GM03348 (cell line): ENCODE results near the gene AUTS2.

Experiments used
- DNase-seq: peaks from one replicate; pipeline ENCODE4 v3.0.0; 2012; ENCODE audit warnings: low spot score

AUTS2 gene

DNA sequence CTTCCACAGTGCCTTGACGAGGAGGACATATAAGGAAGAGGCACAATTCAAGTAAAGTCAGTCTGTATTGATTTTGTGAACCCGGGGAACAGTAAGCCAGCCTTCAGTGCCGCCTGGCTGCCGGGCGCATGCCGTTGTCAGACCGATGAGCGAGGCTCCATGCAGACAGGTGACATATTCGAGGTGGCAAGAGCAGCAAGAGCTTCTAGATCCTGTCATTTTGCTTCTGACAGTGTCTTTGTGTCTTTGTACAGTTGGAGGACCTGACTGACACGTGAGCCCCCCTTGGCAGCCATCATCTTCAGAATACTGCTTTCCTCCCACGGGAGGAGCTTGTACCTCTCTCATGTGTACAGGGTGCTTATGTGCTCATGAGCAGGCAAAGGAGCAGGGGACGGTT, 1146.2 kb downstream of the AUTS2 start:
- DNase-seq: no peak

DNA sequence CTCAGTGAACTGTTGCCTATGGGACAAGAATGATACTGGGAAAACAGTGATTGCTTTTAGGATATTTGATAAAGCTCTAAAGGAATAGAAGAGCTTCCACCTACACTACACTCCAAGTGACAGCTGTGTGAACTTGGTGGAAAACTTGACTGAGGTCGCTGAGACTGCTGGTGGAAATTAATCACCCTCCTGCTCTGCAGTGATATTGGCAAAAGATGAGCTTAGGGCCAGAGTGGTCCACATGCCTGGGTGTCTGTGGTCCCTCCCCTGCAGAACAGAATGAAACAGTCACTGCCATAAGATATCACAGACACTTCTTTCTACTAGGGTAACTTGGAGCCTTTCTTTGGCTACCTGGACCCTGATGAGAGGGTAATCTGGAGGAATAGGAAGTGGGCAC, 1151.6 kb downstream of the AUTS2 start:
- no peak for DNase-seq

DNA sequence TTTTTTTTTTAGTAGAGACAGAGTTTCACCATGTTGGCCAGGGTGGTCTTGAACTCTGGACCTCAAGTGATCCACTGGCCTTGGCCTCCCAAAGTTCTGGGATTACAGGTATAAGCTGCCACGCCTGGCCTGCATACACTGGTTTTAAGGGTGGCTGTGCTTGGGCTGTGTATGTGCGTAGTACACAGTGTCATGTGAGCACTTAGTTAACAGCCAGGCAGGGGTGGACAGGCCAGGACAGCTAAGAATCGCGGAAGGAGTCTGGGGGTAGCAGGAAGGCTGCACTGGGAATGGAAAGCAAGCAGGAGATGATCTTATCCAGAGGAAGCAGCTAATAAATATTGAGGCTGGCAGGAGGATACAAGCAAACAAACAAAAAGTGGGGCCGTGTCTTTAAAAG, 1153.6 kb downstream of the AUTS2 start:
- DNase-seq: no peak

DNA sequence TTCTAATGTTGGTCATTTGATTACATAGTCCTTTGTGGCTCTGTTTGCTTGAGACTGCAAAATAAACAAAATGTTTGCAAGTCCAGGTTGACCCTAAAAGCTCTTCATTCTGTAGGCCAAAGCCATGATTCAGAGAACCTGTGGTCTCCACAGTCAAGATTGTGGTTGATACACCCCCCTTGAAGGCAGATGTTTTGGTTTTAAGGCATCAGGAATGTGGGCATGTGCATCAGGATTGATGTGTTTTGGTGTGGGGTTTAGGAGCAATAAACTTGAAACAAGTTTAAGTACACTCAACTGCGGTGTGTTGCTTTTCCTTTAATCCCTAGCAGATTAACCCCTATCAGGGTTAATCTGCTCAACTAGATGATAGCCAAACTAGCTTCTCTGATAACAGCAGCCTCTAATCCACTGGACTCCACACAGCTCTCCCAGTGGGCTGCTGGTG, 1154.5 kb downstream of the AUTS2 start:
- DNase-seq: peak; percentile 52

DNA sequence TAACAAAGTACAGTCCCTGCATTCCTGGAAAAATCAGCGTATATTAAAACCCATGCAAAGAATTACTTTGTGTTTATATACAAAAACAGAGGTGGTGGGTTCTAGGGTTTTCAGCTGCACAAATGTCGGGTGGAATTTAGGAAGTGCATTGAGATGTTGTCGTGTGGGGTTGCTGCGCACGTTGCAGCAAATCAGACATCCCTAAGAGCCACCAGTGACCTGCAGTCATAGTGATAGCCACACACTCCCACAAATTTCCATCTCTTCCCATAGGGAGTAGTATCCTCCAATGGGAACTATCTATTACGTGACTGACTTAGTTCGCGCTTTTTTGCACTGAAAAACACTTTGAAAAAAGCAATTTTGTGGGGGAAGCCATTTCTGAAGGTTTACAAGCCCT, 1158.5 kb downstream of the AUTS2 start:
- DNase-seq: no peak

DNA sequence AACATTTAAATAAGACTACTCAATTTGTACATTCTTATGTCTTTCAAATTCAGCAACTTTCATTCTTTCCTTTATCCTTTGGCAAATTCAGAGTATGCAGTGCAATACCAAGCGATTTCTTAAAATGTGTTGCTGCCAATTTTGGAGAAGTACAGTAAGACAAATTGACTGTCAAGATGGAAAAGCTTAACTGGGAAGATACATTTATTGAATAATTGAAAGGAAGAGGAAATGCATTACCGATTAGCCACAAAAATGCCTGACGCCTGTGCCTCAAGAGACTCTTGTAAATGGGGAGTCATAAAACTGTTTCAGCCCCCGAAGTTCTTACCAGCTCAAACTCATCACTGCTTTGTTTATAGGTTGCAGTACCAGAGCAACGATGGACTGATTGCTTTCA, 1160.4 kb downstream of the AUTS2 start:
- DNase-seq: peak; percentile 42

DNA sequence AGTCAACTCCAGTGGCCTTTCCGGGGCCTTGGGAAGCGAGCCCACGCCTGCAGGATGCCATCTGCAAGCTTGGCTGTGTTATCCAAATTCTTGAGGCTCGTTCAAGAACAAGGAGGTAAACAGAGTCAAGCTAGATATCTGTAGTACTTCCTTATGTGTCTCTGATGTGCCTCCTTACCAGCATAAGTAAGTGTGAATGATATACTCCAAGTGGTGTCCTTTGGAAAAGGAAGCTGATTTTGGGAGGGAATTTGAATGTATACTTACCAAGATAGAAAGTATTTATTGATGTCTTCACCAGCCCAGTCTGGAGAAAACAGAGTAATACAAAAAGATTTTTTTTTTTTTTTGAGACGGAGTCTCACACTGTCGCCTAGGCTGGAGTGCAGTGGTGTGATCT, 1161.4 kb downstream of the AUTS2 start:
- DNase-seq: no peak

DNA sequence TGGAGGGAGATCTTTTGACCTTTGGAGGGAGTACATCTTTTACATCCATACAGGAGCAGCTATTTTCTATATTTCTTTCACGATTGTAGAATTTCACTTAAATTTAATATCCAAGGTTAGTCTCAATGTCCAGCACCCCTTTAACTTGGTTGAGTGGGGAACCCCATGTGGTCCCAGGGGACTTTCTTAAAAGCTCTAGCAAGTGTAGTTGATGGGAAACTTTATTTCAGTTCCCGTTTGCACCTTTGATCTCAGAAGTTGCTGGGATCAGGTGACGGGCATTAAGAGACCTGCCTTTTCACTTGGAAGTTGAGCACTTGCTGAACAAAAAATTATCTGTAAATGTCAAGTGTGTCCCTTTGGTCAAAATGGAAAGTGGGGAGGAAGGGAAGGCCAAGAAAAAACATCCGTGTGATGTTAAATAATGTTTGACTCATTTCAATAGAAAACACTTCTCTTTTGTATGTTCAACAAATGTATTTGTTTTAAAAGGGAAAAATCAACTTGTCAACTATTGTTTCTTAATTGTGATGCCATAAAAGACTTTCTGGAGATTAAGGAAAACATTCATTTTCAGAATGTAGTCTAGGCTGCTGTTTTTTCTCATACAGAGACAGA, 1163.5 kb downstream of the AUTS2 start:
- no peak for DNase-seq

DNA sequence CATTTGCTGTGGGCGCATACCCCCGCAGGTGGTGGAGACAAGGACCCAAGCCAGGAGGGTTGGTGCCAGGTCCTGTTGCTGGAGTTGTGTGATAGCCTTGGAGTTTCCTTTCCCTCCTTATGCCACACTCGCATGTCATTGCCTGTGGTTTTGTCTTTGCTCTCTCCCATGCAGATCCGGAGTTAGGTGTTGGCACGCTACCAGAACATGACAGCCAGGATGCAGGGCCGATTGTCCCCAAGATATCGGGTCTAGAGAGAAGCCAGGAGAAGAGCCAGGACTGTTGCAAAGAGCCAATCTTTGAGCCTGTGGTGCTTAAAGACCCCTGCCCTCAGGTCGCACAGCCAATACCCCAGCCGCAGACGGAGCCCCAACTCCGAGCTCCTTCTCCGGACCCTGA, 1164.4 kb downstream of the AUTS2 start:
- no peak for DNase-seq

DNA sequence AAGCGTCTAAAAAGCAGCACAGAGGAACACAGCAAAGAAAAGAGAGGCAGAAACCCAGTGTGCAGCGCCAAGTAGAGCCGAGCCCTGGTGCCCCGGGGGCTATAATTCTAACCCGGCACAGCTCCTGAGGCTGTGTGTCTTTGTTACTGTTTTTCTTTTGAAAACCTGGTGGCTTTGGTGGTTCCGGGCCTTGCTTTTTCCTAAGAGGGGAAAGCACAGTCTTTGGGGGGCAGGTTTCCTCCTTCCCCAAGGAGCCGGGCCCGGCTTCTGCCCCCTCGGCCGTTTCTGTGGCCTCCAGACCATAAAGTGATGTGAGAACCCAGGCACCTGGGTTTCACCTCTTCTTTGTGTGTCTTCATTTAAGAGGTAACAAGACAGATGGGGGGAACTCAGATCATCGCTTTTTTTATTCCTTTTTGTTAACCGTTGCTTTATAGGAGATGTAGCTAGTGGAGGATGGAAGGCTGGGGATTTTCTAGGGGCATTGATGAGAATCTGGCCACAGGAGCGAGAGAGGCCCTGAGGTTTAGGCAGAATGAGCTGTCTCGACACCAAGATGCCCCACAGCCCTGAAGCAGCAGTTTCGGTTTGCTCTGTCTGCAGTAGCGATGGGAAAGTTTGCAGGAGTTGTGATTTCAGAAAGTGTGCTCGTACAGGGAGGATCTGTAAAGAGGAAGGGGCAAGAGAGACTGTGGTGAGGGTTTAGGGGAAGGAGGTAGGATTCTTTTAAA, 1165.9 kb downstream of the AUTS2 start:
- no peak for DNase-seq

DNA sequence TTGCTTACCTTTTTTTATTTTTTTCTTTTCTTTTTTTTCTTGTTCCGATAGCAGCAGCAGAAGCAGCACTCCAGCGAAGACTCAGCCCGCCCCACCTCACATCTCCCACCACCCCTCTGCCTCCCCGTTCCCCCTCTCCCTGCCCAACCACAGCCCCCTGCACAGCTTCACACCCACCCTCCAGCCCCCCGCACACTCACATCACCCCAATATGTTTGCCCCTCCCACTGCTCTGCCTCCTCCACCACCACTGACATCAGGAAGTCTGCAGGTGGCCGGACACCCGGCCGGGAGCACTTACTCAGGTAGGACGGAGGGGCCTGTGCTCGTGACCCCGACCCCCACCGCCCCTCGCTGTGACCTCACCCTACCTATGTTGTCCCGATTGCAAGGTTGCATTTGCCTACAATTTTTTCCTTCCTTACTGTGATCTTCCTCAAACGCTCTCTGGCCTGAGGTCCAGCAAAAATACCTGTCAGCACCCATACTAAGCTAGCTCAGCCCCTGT, 1166.5 kb downstream of the AUTS2 start:
- DNase-seq: no peak

DNA sequence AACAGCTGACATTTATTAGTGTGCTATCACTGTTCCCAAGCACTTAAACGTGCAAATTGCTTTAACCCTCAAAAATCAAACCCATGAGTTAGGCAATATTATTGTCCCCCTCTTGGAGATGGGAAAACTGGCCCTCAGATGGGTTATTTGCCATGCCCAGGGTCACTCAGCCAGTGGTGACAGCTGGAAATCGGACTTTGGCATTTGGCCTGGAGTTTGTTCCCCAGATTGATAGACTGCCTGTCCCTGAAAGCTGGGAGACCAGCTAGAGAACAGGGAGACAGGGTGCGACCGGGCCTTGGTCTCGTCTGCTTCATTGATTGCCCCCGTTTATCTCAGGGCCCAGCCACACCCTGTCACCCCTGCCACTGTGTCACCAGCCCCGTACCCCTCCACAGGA, 1167.4 kb downstream of the AUTS2 start:
- DNase-seq: no peak

DNA sequence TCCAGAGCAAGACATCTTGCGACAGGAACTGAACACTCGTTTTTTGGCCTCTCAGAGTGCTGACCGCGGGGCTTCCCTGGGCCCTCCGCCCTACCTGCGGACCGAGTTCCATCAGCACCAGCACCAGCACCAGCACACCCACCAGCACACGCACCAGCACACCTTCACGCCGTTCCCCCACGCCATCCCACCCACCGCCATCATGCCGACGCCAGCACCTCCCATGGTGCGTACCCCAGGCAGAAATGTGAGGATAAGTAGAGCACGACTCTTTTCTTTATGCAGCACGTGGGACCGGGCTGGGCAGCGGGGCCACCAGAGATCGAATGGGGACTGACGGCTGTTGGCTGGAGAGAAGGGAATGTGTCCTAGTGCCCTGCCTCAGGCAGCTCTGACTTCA, 1167.8 kb downstream of the AUTS2 start:
- DNase-seq: no peak

DNA sequence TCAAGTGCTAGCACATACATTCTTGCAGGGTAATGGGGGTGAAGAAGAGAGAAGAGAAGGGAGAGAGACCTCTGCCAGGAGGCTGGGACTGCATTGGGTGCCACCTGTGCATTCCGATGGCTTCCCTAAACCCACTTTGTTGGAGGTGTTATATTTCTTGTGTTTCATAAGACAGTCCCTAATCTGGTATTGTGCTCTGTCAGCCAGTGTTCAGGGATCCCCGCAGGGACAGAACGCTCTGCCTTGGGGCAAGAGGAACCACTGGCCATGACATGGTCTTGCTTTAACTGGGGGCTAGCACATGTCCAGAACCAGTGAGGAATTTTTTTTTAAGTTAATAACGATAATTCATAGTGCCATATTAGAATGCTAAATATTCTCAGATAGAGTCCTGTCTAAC, 1168.4 kb downstream of the AUTS2 start:
- no peak for DNase-seq

DNA sequence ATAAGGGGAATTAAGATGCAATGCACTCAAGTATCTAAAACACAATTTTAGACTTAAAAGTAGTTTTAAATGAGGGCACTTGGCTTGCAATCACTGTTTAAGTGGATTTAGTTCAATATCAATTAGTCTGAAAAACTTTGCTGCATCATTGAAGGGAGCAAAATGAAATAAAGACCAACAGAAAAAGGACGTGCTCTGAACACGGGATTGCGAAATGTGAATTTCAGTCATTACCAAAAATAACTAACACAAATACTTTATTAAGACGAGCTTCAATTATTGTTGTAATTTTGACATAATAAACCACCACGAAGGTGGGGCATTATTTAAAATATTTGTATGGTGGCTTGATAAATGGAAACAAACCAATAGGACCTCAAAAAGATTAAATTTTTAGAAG, 1171.9 kb downstream of the AUTS2 start:
- no peak for DNase-seq

DNA sequence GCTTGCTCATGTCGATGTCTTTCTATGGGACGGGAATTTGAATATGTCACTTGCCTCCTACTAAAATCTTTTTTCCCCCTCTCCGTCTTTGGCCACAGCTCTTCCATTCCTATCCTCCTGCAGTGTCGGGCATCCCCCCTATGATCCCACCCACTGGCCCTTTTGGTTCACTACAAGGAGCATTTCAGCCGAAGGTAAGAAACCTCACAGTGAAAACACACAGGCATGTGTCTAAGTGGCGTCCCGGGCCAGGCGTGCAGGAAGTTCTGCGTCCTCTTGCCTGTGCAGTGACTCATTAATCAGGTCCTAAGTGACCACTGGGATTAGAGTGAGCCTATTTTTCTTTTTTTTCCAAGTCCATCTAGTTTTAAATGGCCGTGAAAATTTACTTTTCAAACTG, 1173.2 kb downstream of the AUTS2 start:
- no peak for DNase-seq

DNA sequence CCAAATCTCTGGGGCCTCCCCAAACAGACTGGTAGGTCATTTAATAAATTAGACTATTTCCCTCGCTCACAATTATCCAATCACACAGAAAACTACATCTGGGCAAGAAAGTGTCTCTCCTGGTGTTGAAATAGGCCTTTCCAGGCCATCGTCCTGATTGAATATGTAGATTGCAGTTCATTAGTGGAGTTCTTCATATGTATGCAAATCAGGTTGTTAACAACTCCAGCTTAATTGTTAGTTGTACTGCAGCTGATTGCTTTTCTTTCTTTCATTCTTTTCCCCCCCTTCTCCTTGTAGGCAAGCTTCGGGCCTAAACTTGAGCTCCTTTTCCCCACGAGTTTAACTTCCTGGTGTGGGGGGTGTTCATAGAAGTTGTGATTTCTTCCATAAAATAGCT, 1174.6 kb downstream of the AUTS2 start:
- no peak for DNase-seq

DNA sequence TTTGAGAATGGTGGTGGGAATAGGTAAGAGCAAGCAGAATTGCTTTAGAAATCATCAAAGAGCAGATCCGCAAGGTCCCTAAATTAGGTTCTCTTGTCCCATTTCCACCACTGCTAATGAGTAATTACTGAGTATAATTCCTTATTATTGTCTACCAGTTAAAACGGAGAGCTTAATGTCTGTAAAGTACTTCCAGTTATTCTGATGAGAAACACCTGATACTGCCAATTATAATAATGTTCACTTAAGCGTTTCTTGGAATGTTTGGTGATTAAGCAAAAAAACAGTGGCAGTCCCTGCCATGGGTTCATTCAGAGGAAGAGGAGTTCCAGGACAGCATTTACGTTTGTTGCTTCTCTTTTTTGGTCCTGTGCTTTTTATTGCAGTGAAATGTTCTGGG, 1175.1 kb downstream of the AUTS2 start:
- no peak for DNase-seq

DNA sequence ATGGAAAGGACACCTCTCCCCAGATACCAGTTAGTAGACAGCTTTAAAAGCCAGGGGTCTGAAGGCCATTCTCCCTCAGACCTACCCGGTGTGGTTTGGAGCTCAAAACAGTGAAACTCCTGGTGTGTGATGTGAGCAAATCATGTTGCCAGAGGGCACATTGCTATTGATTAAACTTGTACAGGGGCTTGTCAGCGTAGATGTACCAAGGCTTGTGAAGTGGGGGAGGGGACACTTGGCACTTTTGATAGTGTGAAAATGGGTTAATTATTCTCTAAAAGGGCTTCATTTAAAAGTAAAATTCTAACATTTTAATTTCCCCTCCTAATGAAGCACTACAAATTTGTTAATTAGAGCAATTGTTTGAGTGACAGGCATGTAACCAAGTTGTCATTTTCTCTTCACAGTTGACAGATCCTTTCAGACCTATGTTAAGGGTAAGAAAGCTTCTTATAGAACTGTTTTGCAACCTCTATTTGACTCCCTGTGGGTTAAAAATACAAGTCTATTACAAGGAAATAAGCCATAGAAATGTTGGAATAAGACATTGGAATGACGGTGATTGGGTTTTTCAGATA, 1176.8 kb downstream of the AUTS2 start:
- no peak for DNase-seq

DNA sequence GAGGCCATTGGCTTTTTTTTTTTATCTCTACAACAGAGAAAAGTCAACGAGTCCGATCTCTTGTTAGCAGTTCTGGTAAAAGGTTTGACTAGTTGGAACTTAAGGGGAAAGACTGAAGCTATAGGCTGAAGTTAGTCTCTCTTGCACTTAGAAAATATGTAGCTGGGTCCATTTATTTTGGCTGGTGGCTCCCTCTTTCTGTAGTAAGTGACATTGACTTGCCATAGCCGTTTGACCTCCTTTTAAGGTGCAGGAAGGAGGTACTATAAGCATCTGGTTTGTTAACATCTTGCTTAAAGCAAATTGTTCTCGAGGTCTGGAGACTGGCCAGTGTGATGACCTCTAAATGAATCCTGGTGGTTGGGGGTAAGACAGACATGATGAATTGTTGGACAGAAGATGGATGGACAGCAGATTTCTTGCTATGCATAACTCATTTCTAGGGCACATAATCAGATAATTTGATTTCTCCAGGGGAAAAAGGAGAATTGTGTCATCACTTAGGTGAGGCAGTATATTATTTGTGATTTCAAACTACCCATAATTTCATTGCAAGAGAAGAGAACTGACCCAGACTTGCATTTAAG, 1177.4 kb downstream of the AUTS2 start:
- DNase-seq: no peak

DNA sequence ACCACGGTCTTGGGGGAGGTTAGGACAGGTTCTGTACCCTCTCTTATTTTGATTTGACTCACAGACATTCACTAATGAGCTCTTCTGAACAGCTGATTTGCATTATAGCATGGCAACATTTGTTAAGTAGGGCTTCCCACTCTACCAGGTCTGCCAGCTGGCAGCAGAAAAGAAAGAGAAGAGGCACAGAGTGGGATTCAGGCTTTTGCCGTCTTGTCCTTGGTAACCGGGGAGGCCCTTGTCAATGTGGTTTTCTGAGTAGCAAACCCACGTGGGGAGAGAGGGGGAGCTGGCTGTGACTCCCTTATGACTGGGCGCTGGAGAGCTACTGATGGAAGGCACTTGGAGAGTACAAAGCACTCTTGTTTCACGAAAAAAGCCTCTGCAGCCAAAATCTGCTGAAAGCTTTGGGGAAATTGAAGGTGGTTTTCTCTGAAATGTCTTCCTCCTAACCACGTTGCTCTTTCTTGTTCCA, 1178.4 kb downstream of the AUTS2 start:
- DNase-seq: peak; percentile 38

DNA sequence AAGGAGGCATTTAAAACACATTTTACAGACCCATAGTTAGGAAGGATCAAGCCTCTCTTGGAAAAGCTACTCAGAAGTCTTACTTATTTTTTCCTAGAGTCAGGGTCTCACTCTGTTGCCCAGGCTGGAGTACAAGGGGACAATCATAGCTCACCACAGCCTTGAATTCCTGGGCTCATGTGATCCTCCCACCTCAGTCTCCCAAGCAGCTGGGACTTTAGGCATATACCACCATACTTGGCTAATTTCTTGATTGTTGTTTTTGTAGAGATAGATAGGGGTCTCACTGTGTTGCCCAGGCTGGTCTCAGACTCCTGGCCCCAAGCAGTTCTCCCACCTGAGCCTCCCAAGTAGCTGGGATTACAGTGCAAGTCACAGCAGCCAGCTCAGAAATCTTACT, 1179.0 kb downstream of the AUTS2 start:
- no peak for DNase-seq

DNA sequence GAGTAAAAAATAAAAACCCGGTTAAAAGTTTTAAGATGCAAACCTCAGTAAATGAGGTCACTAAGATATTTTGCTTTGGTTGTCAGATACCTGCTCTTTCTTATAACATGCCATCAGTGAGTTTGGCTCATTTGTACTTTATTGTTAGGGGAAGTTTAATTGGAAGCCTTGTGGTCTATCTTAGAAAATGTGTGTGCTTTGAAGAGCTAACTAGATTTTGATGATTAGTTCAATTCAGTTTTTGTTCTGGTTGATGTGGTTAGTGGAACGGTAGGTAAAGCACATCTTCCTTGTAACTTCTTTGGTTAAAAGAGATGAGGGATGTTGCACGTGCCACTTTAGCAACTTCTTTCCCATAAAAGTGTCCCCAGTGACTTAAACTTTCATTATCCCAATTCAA, 1180.3 kb downstream of the AUTS2 start:
- no peak for DNase-seq
